Ovary (tissue), 9 donors: Measurements from ENCODE around the gene CFAP251. TPM values are rescaled to one million over a fixed set of nuclear protein-coding genes. Genes with fewer than 3 reads are reported as not detected.

ENCODE experiments used
- DNase-seq, 5 donors: peaks; one replicate each; pipeline ENCODE4 v3.0.0-alpha.2; 2019 to 2020
- H3K27ac ChIP-seq, 2 donors: fragments of 200-600 bp; one replicate each; pipeline versions ENCODE4 v1.5.1 to v1.8.0; 2019 to 2022
- H3K27me3 ChIP-seq: fragments of 200-600 bp; one replicate; pipeline ENCODE4 v1.8.0; 2022
- H3K36me3 ChIP-seq: fragments of 200-600 bp; sonication (generic); one replicate; pipeline ENCODE4 v1.5.1; 2019
- H3K4me1 ChIP-seq: one replicate; pipeline ENCODE4 v1.8.1; 2013; ENCODE audit warnings: mild to moderate bottlenecking, moderate library complexity; ENCODE audit not compliant: insufficient read depth
- H3K4me3 ChIP-seq: fragments of 200-600 bp; sonication (generic); one replicate; pipeline ENCODE4 v1.5.1; 2017
- H3K9me3 ChIP-seq, 2 donors: fragments of 200-600 bp in 1 of 2; sonication (generic) in 1 of 2; one replicate each; pipeline versions ENCODE4 v1.5.1 to v1.8.1; 2013 to 2019; ENCODE audit warnings: mild to moderate bottlenecking in 1 of 2, moderate library complexity in 1 of 2
- CTCF ChIP-seq, 3 donors: fragments of 450-650 bp in 2 of 3; fragments of 200-600 bp in 1 of 3; IDR thresholded peaks; one replicate each; pipeline versions ENCODE4 v1.5.1 to v1.8.0; 2016 to 2022; ENCODE audit warnings: antibody characterized with exemption in 3 of 3, mild to moderate bottlenecking in 1 of 3
- EP300 ChIP-seq: sonication (generic); formaldehyde crosslinking; IDR thresholded peaks from one replicate; pipeline ENCODE4 v1.6.1; 2017; ENCODE audit warnings: antibody characterized with exemption
- POLR2A ChIP-seq: fragments of 450-650 bp; IDR thresholded peaks from one replicate; pipeline ENCODE4 v1.6.1; 2017; ENCODE audit warnings: antibody characterized with exemption, mild to moderate bottlenecking, moderate library complexity
- WGBS, 3 donors: extraction: QIAGEN DNeasy Blood & Tissue Kit in 1 of 3; methylation state at CpG; one replicate each; pipeline versions ENCODE4 v1.1.5 to v1.1.7; 2013 to 2017; 5-methylcytosine and 5-hydroxymethylcytosine counted together
- intact Hi-C, 4 donors: fragments of 100-400 bp; cut with DNase I; formaldehyde crosslinking; loops; one replicate each; pipeline versions ENCODE4 v1.11.0 to v1.15.1; 2022 to 2023
- polyA plus RNA-seq, 2 donors: library from polyadenylated mRNA; stranded (reverse); fragments of 200-250 nt in 1 of 2; fragments of 350-450 nt in 1 of 2; fragmentation: Illumina TruSeq in 1 of 2; extraction: RNeasy Lipid Tissue Mini Kit (QIAGEN cat#74804) in 1 of 2; gene quantifications; one replicate each; pipeline ENCODE4 v1.2.3, GENCODE V29; 2013 to 2014
- total RNA-seq, 7 donors: library from RNA; depleted of rRNA in 2 of 7; stranded (reverse); fragments of >200 nt in 2 of 7; fragmentation: NEBNext Ultra II Directional in 3 of 7; extraction: Animal tissue kit (Norgen Biotek cat#: 25700) in 3 of 7; gene quantifications; one replicate each; pipeline versions ENCODE4 v1.1.0 to v1.2.4, GENCODE V29; 2016 to 2023
- donor health status: DM: no; HTN: no; CAD: no; lungs with moderate emphysema.
- donor health status: DM: no; HTN: no; CAD: no.
- donor health status: Bipolar disorder and iron deficiency.
- donor health status: DM: yes; HTN: yes; CAD: no.
- donor health status: DM: no; HTN: no; CAD: no.
- donor health status: DM: yes; HTN: yes; CAD: no.

CFAP251 gene
- total and polyA plus RNA-seq, 9 donors = 1.2 to 28.7 (median 5.5) TPM

DNA sequence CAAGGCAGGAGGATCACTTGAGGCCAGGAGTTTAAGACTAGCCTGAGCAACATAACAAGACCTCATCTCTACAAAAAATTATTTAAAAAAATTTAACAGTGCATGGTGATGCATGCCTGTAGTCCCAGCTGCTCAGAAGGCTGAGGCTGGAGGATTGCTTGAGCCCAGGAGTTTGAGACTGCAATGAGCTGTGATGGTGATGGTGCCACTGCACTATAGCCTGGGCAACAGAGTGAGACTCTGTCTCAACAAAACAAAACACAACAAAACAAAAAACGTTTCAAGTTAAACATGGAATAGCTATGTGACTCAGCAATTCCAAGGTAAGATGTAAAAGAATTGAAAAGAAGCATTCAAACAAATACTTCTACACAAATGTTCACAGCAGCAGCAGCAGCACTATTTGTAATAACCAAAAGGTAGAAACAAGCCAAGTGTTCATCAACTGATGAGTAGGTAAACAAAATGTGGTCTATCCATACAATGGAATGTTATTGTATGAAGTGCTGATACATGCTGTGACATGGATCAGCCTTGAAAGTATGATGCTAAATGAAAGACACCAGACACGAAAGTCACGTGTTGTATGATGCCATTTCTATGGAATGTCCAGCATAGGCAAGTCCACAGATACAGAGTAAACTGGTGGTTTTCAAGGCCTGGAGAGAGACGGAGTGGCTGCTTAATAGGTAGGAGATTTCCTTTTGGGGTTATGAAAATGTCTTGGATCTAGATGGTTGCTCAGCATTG lies 31.4 kb downstream of the CFAP251 start:
- intact Hi-C loops = no loop called here
- Histone ChIP-seq H3K4me3 (no peak overlapping the region), H3K9me3 (no peaks in the 10 kb centered on the region), H3K4me1 (no peaks in the 10 kb centered on the region), H3K27ac (no peak overlapping the region), H3K36me3 (no peaks in the 10 kb centered on the region), H3K27me3 (no peaks in the 10 kb centered on the region)
- WGBS, 3 donors = 66 to 70% (median 67%) methylated on average over 4 of the region's 4 CpGs
- DNase-seq = no peak
- TF ChIP-seq CTCF (IDR thresholded peaks at IDR 0.05) = no peak
- no peak for TF ChIP-seq POLR2A
- no peak for TF ChIP-seq EP300

DNA sequence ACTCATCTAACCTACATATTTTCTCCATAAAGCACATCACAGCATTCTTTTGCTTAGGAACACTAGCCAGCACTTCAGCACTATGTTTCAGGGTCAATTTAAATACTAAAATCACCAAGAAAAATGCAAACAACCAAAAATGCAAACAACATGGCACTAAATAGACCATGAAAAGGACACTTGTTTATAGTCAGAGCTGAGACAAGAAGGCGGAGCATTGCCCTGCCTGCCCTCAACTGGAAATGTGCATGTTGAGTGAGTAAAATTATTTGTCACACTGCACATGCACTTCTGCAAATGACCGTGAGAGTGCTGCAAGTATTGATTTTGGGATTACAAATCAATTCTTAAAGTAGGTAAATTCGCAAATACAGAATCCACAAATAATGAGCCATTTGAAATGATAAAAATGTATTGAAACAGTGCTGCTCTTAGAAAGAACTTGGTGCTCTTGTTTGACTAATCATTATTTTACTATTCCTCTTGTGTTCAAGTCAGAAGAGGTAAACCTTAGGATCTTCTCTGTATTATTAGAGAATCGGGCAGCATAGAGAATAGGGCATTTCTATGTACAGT lies 34.8 kb downstream of the CFAP251 start:
- intact Hi-C loops = no loop called here
- 93 to 95% (median 94%) methylated on average over 4 of the region's 4 CpGs for WGBS, 3 donors
- H3K9me3 ChIP-seq = no peaks in the 10 kb centered on the region
- no peaks in the 10 kb centered on the region for H3K36me3 ChIP-seq
- H3K4me1 ChIP-seq = no peaks in the 10 kb centered on the region
- H3K27ac ChIP-seq = no peak overlapping the region
- no peak for DNase-seq
- H3K27me3 ChIP-seq = no peaks in the 10 kb centered on the region
- no peak overlapping the region for H3K4me3 ChIP-seq
- no peak for TF ChIP-seq CTCF (IDR thresholded peaks at IDR 0.05)
- no peak for TF ChIP-seq POLR2A
- TF ChIP-seq EP300 = no peak

GRCh38 chr12:121953695-121954094 lies 35.3 kb downstream of the CFAP251 start:
- H3K27me3 ChIP-seq = no peaks in the 10 kb centered on the region
- intact Hi-C loops = no loop called here
- no peak for TF ChIP-seq CTCF (IDR thresholded peaks at IDR 0.05)
- TF ChIP-seq EP300 = no peak
- no peak for TF ChIP-seq POLR2A

DNA sequence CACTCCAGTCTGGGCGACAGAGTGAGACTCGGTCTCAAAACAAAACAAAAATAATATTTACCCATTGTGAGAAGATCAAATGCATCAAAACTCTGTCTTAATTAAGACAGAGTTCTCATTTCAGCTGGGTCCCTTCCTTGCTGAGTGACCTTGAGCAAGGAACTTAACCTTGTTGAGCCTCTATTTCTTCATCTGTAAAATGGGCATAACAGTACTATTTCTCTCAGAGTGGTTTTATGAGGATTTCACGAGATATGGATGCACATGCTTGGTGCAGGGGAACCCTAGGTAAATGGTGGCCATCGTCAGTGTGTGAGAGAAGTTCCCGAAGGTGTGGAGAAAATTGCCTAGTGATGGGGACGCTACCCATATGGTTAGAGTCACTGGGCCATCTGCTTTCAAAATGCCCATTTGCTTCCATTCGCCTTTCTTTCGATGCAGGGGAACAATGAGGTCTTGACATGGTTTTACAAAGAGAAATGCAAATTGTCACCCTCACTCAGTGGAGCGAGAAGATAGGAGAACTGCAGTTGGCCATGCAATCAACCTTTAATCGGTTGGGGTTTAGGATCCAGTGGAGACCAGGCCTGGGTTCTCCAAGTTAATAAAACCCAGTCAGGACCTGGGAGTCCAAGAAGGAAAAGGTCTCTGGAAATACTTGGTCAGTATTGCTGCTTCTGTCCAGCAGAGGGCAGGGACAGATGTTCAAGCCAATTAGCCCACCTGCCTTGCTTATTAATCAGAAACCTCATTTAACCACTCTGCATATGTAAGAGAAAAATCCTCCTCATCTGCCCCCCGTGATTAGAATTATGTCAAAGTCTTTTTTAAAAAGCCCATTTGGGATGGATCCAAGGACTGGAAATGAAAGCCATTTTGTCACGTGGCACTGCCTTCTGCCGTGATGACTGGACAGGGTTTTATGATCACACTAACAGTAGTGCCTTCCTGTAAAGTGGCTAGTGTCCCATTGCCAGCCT lies 37.2 kb downstream of the CFAP251 start:
- intact Hi-C loops = no loop called here
- WGBS, 3 donors = 82 to 87% (median 86%) methylated on average over 13 of the region's 13 CpGs
- DNase-seq = no peak

More at GRCh38 chr12:121953695-121954094, 35.3 kb downstream of the CFAP251 start:
- DNase-seq = no peak
- Histone ChIP-seq H3K36me3 (no peaks in the 10 kb centered on the region), H3K4me3 (no peak overlapping the region), H3K27ac (no peak overlapping the region), H3K4me1 (no peaks in the 10 kb centered on the region), H3K9me3 (no peaks in the 10 kb centered on the region)
- 69 to 75% (median 70%) methylated on average over 3 of the region's 3 CpGs for WGBS, 3 donors

More for the DNA sequence above, 37.2 kb downstream of the CFAP251 start:
- H3K9me3 ChIP-seq = no peaks in the 10 kb centered on the region
- no peak overlapping the region for H3K4me3 ChIP-seq
- no peak overlapping the region for H3K27ac ChIP-seq
- no peaks in the 10 kb centered on the region for H3K4me1 ChIP-seq
- H3K27me3 ChIP-seq = no peaks in the 10 kb centered on the region
- TF ChIP-seq CTCF (IDR thresholded peaks at IDR 0.05) (no peak), POLR2A (no peak), EP300 (no peak)
- H3K36me3 ChIP-seq = no peaks in the 10 kb centered on the region
